ENCODE results near the gene CAMKMT.

- TF ChIP-seq CTCF (conservative IDR thresholded peaks at IDR 0.05; ENCODE audit: low read length) (no peak), EZH2phosphoT487 (IDR thresholded peaks at IDR 0.05; ENCODE audit: borderline replicate concordance, low read depth, low read length) (no peak)
Observed at GRCh38 chr2:44793322-44793870, 431.6 kb downstream of the CAMKMT start.
